NCI-H748 treated with DMSO at 0.1 percent for 48 hours (cell line): Measurements from ENCODE around the gene GBX1.
A peak's percentile ranks its signal among the peaks of the same experiment; 100 is the strongest.

Experiments
- DNase-seq: peaks from one replicate; lab custom pipeline; 2025; lab: John Stamatoyannopoulos, UW

The GBX1 gene

DNA sequence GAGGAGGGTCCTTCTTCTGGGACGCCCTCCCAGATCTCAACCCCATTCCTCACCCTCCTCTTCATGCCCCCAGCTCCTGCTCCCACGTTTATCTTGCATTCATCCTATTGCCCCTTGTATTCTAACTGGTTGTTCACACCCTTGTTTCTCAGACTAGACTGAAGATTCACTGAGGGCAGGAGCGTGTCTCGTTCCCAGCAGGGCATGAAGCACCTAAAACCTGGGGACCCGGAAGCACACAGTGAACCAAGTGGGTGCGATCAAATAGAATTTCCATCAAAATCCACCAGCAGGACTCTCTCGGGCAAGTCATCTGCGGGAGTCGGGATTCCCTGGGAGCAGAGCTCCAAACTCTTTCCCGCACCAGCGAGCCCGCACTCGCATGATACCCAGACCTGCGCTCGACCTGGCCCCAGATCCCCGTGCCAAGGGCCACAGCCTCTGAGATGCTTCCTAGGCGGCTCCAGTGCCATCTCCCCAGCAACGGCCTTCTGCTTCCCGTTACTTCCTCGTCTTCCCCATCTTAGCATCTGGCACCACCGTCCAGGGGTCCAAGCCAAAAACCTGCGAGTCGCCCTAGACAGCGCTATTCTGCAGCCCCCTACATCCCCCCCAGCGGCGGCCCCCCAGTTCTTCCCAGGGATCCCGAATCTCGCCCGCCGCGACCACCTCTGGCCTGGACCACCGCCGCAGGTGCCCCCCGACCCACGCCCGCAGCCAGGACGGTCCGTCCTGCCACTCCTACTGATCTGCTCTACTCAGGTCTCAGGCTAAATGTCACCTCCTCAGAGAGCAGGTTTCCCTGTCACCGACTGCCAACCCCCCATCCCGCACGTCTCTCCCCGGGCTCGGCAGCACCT is 6.1 kb upstream of the GBX1 start:
- no peak for DNase-seq

DNA sequence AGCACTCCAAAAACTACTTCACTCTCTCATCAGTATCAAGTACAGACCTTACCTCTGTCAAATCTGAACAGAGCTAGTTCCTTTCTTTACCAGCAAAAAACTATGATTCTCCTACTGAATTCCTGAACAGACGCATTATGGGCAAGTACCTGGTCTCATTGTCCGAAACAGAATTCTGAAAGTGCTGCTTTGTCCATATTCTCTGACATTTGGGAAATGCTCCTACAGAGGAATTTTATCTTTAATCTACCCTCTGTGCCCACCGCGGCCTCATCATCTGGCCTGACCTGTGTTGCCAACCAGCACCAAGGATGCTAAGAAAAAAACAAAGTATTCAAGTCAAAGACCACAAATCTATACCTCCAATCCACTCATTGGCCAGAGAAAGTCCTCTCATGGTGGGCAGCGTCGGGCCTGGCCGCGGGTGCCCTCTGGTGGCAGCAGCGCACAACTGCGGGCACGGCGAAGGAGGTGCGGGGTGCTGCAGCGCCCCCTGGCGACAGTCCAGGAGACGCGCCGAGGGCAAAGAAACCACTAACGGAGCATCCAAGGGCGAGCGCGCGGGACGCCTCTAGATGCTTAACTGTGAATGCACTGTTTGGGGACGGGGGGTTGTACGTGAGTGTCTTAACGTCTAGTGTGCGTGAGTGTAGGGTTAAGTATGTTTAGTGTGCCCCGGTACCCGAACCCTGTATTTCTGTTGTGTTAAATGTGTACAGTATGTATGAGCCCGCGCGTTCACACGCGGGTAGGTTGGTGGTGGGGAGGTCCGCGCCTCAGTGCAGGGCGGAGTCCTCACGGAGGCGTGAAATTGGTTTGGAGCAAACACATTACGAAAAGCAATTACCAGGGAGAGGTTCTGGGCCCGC is 5.0 kb upstream of the GBX1 start:
- peak; percentile 57 for DNase-seq

DNA sequence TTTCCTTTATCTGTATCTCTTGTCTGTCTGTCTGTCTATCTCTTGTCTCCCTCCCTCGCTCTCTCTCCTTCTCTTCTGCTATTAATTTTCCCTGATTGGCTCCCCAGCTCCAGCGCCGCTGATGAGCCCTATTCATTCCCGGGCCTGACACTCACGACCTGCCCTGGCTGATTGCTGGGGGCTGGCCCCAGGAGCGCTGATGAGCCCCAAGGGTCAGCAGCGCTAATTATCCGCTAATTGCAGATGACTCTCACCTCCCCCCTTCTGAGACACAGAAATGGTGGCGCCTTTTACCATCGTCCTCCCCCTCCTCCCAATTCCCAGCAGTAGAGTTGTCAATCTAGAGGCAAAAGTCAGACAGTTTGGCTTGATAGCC is 1.3 kb upstream of the GBX1 start:
- no peak for DNase-seq

DNA sequence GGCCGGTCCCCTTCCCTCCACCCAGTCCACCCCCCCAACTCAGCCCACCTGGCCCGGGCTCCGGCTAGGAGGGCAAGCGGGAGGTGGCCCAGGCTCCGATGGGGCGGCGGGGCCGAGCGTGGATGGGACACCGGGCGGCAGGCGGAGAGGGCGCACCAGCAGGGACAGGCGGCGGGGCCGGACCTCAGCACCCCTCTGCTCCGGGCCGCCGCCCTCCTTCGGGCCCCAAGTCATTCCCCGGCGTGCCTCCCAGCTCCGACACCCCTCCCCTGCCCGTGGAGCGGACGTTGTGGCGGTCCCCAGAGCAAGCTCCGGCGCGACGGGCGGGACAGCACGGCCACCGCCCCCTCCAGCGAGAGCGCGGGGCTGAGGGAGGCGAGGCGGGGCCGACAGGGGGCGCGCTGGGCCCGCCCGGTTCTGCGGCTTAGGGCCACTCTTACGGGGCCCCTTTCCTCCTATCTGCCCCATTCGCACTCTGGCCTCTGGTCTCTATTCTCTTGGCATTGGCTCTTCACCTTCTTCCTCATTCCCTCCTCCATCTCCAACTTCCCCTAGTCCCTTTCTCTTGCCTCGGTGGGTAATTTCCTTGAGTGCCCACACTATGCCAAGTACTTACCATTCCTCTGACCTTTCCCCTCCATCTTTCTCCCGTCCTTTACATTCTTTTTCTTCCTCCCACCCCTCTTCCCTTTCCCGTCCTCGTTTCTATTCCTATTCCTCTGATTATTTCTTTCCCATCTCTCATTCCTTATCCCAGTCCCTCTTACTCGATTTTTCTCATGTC is 701 bp upstream of the GBX1 start:
- peak; percentile 29 for DNase-seq

DNA sequence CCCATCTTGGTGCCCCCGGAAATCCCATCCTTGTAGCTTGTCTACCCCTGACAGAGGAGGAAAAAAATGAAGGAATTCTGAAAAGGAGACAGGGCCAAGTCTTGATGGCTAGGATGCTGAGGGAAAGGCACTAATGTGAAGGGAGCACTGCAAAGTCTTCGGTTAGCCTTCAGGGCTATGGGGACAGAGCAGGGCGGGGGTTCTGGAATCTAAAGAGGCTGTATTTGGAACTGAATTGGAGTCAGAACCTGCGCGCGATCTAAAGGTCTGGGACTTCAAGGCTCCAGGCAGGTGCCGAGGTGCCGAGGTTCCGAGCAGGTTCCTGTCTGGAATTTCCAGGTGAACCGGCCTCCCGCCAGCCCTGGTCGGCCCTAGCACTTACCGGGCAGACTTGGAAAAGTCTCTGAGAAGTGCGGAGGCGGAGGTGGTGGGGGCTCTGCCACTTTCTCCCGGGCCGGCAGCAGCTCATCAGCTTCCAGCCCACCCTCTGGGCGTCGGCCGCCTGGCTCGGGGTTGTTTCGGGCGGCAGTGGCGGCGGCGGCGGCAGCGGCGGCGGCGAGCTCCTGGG is 781 bp downstream of the GBX1 start:
- DNase-seq: no peak

DNA sequence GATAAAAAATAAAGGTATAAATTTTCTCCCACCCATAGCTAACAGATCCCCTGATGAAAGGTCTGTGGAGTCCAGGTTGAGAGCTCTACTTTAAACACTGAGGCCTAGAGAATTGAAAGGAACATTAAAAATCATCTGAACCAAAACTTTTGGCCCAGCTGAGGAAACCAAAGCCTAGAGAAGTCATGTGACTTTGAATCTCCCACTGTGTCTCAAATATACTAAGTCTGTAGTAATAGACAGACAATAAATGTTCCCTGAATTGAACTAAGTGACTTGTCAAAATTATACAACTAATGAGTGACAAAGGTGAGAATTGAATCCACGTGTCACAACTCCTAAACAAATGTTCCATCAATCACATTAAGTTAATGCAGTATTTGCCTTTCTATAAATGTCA is 5.7 kb downstream of the GBX1 start:
- DNase-seq: no peak

DNA sequence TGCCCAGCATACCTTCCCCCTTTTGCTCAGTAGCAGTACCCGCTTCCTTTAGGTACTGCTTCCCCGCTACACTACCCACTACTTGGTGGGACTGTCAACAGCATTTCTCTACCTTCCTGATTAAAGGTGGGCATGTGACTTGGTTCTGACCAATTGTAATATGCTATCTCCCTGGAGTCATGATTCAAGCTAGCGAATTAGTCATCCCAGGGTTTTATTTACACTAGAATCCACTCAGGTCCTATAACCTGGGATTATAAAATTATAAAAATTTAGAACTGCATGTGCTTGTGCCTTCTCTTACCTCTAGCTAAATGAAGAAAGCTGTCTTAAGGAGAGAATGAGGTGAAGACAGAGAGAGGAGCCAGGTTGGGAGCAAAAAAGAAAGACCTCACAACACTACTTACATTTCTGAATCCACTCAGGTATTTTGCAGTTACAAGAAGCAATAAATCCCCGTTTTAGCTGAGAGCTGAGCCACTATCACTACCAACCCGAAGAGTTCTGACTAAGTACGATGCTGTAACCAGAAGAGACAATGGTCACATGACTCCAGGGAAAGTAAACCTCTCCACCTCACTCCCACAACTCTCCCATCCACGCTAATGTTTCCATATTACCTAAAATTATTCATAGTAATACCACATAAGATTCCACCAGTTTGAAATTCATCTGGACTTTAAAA is 9.7 kb downstream of the GBX1 start:
- DNase-seq: no peak

DNA sequence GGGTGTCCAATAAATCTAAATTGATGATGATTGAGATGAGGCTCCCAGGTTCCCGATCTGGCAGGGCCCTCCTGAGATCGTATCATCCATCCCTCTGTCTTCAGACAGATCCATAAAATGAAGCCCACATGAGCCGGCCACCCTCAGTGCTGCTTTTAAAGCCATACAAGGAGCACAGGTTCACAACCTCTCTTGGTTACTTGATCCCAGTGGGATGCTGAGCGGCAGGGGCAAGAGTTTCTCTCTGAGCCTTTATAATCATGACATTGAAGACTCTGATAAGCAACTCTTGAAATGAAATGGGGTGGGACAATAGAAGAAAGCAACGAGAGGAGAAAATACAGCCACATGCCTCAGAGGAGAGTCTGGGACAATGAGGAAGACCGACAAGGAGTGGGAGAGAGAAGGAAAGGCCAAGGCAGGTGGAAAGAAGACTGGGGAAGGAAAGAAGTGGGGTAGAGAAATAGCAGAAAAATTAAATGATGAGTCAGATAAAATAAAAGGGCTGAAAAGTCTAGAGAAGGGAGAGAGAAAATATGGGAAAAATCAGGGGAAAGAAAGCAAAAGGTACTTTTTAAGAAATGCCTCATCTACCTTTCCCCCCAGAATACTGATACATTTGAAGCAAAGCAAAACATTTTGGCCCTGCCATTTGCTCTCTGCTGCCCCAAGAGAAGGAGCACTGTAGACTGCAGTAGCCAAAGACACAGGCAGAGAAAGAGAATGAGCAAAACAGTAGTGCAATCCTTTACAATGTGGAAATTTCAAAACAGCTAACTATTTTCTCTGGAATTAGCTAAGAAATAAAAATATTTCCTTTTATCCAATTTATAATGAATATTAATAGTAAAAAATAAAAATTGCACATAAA is 14.6 kb downstream of the GBX1 start:
- no peak for DNase-seq

DNA sequence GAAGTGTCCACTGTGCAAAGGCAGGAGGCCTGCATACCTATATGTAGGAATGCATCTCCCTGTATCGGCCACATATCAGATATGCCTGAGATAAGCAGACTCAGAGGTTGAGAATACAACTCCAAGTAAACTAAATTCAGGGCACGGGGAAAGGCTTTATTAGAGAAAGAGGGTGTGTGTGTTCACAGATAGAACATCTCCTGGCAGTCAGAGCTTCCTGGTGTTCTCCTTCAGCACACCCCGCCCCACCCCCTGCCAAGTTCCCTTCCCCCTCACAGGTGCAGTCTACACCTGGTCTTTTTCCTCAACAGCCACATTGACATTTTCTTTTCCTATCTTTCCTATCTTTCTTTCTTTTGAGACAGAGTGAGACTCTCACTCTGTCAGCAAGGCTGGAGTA is 17.1 kb downstream of the GBX1 start:
- no peak for DNase-seq

DNA sequence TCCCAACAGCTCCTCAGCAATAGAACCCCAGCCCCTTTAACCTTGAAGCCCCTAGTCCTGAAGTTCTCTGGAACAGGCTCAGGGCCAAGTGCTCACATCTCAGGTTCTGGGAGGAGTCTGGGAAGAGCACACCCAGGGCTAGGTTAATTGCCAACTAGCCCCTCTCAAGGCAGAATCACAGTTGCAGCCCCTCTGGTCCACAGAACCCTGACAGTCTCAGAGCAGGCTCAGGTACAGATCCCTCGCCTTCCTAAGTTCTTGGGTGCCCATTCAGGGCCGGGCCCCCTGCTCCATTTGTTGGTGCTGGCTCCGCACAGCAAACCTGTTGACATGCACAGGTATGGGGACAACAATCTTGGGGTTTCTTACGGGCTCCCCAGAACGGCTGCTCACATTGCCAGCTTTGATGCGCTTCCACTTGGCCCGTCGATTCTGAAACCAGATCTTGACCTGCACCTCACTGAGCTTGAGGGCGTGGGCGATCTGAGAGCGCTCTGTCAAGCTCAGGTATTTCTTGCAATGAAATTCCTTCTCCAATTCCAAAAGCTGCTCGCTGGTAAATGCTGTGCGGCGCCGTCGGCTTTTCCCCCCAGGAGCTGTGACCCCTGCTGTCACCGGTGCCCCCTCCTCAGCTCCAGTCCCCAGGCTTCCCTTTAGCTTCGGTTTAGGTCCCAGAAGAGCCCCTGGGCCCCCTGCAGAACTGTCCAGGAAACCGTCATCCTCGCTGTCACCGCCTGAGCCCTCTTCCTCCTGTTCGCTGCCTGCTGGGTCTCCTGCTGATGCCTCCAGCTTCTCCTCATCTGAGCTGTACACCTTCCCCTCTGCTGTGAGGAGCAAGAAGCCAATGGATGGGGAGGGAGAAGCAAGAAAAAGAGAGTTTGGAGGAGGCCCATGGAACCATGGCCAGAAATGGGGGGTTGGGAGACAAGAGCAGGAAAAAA is 18.9 kb downstream of the GBX1 start:
- DNase-seq: no peak

DNA sequence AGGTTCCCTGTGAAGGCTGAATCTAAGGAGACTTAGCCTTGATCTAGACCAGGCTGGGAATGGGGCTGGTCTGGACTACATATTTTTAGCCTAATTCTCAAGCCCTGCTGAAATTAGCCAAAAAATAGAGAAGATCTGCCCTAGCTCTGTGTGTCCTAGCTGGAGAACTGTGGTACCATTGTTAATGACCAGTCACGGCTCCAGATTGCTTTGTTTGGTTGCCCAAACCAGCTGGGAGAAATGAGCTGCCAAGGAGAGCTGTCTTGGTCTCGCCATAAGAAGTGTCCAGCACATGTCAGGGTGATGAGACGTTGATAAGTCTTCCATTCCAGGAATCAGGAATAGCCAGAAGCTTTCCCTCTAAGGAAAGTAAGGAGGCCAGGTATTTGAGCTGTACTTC is 20.7 kb downstream of the GBX1 start:
- no peak for DNase-seq

DNA sequence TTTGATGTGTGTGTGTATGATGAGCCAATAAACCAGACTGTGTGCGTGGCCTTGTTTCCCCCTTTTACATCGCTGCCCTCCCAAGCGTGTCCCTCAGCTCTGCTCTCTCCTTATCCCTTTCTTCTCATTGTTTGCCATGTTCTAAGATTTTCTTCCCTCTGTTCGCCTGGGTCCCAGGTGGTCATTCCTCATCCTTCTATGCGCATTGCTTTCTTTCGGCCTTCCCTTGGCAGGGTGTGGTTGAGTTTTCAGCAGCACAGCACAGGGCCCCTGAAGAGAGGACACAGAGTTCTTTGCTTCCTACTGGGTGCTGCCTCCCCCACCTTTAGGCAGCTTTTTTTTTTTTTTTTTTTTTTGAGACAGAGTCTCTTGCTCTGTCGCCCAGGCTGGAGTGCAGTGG is 23.1 kb downstream of the GBX1 start:
- no peak for DNase-seq

DNA sequence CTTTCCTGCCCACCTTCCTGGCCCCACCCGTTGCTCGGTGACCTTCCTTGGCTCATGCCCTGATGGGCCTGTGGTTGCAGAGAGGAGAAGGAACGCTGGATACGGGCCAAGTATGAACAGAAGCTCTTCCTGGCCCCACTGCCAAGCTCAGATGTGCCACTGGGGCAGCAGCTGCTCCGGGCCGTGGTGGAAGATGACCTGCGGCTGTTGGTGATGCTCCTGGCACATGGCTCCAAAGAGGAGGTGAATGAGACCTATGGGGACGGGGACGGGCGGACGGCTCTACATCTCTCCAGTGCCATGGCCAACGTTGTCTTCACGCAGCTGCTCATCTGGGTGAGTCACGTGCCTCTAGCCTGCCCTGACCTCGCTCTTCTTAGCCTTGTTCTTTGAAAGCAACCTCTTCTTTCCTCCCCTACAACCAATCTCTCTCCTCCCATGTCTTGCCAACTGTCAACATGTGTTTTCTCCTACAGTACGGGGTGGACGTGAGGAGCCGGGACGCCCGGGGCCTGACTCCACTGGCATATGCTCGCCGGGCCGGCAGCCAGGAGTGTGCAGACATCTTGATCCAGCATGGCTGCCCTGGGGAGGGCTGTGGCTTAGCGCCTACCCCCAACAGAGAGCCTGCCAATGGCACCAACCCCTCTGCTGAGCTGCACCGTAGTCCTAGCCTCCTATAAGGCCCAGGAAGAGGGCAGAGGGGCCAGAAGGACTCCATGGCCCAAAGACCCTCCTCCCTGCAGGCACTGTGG is 24.1 kb downstream of the GBX1 start:
- DNase-seq: no peak

DNA sequence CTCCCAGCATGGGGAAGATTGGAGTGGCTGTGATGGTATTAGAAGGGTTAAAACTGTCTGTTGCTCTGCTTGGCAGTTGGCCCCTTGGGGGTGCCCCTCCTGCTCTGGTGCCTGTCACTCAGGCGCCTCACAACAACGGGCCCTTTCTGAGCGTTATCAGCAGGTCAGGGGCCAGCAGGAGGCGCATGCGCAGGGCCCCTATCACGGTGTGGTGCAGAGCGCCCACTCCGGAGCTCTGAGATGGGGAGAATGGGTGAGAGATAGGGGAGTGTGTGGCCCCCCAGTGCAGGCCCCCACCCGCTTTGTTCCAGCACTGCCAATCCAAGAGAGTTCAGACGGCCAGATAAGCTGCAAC is 24.8 kb downstream of the GBX1 start:
- no peak for DNase-seq

DNA sequence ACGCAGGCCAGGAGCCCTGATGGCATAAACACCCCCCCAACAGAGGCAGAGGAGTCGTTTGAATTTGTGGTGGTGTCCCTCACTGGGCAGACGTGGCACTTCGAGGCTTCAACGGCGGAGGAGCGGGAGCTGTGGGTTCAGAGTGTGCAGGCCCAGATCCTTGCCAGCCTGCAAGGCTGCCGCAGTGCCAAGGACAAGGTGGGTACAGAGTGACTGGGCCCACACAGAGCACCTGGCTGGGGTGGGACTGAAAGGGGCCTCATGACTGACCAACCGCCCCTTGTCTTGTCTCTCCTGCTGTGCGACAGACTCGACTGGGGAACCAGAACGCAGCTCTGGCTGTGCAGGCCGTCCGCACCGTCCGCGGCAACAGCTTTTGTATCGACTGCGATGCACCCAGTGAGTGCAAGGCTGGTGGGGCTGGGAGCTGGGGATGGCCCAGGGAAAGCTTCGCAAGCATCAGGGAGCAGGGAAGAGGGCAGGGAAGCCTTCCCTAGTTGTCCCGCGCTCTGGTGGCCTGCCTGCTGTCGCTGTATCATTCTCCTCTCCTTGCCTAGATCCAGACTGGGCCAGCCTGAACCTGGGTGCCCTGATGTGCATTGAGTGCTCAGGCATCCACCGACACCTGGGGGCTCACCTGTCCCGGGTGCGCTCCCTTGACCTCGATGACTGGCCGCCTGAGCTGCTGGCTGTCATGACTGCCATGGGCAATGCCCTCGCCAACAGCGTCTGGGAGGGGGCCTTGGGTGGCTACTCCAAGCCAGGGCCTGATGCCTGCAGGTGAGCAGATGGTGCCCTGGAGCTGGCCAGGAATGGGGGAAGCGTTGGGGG is 25.4 kb downstream of the GBX1 start:
- no peak for DNase-seq

DNA sequence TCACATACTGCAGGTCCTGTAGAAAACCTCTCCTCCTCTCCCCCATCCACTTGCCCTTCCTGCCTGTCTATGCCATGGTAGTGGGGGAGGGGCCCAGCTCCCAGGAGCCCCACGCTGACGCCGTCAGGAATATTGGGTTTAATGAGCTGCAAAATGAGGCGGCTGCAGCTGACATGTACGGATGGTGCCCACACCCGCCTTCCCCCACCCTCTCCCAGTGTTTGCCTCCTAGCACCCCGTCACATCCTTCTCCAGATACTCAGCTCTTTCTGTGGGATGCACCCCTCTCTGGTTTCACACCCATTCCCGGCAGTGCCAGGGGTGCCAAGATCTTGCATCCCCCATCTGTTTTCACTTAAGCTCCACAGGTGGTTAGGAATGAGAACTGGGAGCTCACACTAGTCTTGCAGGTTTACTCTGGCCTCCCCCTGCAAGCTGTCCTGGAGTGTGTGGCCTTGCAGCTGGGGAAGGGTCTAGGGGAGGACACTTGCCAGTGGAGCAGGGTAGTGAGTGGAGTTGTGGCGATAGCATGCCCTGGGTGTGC is 26.1 kb downstream of the GBX1 start:
- no peak for DNase-seq

DNA sequence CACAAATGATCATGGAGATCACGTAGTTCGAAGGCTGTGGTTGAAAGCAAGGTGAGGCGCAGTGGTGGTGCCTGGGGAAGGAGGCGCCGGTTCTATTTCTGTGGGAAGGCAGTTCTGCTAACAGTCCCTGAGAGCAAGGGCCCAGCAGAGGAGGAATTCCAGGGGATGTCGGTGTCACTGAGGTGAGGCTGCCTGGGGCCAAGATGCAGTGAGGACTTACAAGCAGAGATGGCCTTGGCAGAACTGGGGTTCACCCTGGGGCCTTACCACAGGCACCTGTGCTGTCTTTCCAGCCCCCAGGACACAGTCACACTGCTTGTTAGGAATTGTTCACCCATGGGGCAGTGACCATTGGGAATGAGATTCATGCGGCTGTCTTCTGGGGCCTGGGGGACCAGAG is 26.7 kb downstream of the GBX1 start:
- no peak for DNase-seq

DNA sequence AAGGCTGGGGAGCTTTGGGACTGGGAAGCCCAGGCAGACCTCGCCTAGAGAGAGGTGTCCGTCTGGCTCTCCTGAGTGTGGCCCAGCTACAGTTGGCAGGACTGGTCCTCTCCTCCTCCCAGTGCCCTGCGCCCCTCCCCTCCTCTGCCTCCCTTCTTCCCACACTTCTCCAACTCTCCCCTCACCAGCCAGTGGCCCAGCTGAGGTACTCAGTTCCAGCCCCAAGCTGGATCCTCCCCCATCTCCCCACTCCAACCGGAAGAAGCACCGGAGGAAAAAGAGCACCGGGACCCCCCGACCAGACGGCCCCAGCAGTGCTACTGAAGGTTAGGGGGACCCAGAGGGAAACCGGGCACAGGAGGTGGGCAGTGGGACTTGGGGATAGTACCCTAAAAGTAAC is 27.7 kb downstream of the GBX1 start:
- no peak for DNase-seq
